ENCODE results near the gene TMEM14A.

The TMEM14A gene

GRCh38 chr6:52736145-52736544 lies 65.2 kb downstream of the TMEM14A start:
- DNase-seq (ENCODE audit: low spot score) = no peak
